GM19099 (cell line): ENCODE data around the gene CALML6.

Experiments used
- POLR2A ChIP-seq: IDR thresholded peaks from 3 replicates; pipeline ENCODE4 v1.6.1; 2011; ENCODE audit warnings: low read depth; ENCODE audit not compliant: insufficient read length; ENCODE audit errors: extremely low read depth

The CALML6 gene

DNA sequence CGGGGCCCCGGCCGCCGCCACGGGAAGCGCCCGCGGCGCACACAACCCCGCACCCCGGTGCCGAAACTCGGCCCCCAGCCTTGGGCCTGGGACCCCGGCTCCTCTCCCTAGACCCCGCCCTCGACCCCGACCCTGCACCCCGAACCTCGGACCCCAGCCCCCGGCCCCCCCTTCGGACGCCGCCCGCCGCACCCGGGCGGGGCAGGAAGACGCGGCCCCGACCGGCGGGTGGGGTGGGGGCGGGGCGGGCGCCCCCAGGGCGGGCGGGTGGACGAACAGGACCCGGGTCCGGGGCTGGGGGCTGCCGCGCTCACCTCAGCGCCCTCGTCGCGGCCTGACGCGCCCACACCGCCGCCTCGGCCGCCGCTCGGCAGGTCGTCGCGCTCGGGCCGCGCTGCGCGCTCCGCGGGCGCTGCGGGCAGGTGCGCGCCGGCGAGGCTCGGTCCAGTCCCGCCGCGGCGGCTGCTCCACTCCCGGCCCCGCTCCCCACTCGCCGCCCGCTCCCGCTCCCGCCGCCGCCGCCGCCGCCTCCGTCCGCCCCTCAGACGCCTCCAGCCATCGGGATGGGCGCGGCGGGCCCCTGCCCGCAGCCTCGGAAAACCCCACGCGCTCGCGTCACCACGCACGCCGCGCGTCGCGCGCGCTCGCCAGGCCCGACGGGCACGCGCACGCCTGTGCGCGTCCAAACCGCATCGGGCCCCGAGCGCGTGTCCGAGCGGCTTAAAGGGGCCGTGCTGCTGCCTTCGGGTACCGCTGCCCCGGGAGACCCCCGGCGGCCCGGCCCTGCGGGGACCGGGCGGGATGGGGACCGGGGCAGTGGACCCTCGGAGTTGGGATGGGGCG lies 24.3 kb upstream of the CALML6 start, which contains the start of gene GNB1:
Gene GNB1, minus strand, starts transcription at position 582 of the 843 bp plus-strand sequence. CDS start 65,634 bp downstream, outside the sequence.
- TF ChIP-seq POLR2A: peak; percentile 82

DNA sequence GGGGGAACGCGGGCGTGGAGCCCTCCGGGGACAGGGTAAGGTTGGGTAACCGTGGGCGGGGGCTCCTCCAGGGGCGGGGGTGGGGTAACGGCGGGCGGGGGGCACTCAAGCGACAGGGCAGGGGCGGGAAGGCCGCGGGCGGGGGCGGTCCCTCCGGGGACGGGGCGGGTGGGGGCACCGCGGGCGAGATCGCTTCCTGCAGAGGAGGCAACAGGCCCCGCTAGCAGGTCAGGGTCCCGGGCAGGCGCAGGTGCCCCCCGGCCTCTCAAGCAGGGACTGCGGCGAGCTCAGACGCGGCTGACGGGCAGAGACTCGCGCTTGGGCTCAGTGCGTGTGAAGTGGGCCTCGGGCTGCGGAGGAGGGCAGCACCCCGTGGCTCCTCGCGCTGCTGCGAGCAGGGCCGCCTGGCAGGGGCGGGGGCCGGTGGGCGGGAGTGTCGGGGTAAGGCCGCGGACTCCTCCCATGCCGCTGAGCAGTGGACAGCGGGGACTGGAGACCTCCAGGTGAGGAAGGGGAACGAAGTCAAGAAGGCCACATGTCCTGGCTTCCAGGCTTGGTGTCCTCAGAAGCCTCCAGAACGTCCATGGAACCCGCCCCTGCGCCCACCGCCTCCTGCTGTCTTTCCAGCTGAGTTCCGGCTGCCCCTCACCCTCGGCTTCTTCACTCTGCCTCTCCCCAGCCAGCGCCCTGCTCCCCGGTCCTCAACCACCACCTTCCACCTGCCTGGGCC lies 23.5 kb upstream of the CALML6 start:
- TF ChIP-seq POLR2A: peak; percentile 20

DNA sequence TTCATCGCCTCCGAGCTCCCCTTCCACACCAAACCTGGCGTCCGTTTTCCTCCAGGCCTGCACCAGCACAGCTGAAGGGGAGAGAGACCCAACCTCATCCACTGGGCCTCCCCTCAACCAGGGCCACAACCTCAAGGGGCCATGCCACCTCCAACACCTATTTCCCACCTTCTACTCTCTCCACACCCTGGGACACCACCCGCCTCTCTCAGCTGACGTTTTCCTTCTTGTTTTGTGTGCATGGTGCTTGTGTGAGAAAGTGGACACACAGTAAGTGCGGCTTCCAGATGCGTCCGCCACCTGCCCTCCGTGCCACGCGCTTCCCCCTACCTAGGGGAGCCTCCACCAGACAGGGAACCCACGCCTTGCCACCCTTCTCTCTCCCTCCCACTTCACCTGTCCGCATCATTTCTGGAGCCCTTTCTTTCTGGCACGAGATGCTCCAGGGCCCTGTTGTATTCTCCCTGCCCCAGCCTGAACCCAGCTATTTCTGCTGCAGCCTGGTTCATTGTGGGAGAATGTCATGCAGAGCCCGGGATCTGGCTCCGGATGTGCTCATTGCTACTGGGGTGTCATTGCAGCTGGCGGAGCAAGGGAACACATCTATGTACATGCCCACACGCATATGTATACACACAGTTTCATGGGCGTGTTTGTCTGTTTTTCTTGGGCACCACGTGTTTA lies 22.8 kb upstream of the CALML6 start:
- TF ChIP-seq POLR2A: no peak

DNA sequence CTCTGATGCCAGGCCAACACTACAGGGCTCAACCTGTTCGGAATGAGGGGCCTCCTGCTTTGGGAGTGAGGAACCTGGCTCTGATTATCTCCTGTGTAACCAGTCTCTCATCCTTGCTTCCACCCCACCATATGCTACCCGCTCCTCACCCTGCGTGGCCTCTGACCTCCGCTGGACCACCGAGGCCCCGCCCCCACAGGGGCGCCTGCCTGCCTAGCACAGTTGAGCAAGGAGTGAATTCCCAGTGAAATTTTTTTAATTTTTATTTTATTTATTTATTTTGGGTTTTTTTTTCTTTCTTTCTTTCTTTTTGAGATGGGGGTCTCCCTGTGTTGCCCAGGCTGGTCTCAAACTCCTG lies 22.3 kb upstream of the CALML6 start:
- TF ChIP-seq POLR2A: no peak

DNA sequence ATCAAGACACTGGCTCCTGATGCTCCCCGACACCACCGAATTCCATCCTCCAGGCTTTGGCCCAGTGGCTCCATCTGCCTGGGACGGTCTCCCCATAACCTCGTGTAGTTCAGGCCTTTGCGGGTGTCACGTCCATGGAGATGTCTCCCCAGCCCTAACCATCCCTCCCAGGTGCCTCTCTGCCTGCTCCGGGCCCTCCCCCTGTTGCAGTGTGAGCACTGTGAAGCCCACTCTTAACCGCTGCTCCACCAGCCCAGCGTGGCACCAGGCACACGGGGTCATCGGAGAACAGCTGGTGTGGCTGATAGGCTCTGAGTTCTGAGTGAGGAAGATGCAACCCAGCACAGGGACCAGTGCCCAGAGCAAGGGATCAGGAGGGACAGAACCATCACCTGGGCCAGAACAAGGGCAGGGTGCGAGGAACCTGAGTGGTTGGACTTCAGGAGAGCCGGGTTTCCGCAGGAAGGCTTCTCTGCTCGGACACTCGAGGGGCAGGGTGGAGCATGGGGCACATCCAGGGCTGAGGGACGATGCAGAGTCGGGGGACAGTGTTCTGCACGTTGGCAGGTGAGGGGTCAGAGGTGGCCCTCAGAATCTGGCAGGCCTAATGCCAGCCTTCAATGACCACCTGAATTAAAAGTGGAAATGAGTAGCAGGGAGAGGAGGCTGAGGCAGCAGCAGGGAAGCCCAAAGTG lies 21.6 kb upstream of the CALML6 start:
- TF ChIP-seq POLR2A: no peak

DNA sequence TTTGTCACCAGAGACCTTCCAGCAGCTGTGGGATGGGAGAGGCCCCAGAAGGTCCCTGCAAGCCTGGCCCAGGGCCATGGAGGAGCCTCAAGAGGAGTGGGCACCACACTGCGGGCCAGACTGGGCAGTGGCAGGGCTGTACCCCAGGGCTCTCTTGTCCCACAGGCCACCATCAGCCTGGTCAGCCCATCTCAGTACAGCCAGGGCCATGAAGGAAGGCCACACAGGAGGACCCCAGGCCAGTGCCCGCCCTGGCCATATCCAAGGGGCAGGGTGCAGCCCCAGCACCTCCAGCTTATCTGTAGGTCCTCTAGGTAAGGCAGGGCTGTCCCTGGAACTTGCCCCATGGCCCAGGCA lies 21.1 kb upstream of the CALML6 start:
- TF ChIP-seq POLR2A: no peak

DNA sequence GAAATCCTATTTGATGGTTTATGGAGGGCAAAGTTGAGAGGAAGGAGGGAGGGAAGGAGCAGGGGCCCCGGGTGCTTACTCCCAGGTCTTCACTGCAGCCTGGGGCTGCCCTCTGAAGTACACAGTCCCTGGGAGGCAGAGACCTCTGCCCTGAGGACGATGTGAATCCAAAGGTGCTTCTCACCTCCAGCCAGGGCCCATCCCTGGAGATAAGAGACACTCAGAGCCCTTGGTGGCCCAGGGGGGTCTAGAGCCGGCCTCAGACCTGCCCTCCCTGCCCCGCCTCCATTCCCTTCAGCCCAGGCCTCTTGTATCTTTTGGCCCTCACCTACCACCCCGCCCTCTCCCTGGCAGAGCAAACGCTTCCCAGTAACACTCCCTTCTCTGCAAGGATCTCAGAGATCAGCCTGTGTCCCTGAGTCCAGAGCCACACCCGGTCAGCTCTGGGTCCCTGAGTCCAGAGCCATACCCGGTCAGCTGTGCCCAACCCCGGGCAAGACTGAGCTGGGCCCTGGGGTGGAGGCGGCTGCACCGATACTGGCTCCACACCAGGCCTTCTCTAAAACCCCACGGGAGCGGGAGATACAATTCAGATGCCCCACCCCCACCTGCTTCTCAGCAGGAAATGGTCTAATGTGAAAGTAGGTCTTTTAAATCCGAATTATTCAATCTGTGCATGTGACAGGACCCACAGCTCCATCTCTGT lies 20.6 kb upstream of the CALML6 start:
- no peak for TF ChIP-seq POLR2A

DNA sequence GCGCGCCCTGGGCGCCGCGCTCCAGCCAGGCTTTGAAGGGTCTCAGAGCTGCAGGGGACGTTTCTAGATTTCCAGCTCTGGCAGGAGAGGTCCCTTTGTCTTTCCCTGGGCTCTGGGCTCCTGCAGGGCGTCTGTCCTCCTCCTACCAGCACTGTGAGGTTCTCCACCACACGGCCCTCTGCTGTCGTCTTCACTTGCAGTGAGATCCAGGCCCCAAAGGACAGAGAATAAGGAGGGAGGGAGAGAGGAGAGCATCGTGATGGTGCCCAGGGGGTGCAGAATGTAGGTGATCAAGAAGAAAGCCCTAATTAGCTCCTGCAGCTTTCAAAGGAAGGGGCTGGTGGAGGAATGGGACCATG lies 20.0 kb upstream of the CALML6 start:
- no peak for TF ChIP-seq POLR2A

DNA sequence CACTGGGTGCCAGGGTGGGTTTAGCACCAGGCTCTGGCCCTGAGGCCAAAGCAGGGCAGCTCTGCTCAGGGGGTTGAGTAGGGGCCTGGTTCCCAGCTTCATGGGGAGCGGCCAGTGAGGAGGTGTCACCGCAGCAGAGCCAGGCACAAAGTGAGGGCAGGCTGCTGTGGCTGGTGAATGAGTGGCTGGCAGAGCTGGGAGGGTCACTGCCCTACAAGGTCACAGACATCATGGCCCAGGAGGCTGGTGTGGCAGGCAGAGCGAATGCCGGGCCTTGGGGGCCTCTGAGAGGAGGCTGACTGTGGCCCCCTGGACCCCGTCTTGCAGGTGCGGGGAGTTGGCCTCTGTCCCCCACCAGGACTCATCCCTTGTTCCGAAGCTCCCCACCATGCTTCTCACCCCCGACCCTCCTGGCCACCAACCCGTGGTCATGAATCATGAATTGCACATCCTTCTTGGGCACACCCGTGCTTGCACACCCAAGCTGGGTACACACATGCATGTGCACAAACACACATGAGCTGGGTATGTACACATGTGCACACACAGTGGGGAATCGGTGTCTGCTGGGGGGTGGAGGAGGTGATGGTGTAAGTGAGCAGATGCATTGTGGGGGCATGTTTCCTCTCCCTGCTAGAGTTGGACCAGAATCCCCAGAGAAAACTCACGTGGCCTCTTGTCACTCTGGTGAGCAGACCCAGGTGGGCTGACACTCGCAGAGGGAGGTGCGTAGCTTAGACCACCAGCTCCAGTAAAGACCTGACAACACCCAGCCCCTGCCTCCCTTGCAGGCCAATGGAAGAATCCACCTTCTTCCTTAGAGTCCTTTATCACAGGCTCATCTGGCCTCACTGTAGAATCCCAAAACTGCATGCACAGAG lies 19.4 kb upstream of the CALML6 start:
- no peak for TF ChIP-seq POLR2A

DNA sequence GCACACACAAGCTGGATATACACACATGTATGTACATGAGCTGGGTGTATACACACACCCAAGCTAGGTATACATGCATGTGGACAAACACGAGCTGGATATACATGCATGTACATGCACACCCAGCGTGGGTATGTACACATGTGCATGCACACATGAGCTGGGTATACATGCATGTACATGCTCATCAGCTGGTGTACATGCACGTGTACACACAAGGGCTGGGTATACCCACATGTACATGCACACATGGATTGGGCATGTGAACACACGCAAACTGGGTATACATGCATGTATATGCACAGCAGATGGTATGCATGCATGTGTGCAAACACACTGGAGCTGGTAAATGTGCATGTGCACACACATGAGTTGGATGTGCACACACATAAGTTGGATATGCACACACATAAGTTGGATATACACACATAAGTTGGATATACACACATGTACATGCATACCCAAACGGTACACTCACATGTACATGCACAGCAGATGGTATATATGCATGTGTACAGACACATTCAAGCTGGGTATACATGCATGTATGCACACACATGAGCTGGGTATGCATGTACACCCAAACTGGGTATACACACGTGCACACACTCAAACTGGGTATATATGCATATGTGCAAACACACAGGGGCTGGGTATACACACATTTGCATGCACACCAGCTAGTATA lies 16.7 kb upstream of the CALML6 start:
- TF ChIP-seq POLR2A: no peak

DNA sequence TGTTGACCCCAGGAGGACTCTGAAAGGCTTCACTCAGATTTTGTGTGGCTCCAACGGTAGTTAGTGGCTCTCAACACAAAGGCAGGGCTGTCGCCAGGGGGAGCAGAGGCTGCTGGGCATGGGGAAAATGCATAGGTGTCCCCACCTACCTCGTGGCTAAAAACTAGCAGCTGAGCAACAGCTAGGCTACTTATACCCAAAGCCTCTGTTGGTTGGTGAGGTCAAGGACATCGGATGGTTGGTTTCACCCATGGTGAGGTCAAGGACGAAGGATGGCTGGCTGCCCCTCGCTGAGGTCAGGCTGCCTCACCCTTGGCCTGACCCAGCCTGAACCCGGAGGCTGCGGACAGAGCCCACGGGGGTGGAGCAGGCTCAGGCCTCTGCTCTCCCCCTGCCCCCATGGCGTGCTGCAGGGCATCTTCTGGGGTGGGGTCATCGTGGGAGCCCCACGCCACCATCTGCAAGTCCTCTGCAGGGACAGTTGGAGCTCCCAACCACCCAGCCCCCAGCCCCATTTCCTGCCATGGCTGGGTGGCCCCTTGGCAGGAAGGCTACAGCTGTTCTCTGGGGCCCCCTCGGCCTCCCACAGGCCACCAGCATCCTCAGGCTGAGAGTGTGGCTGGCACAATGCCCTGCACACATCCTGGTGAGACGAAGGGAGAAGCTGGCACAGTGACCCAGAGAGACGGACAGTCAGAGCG lies 15.6 kb upstream of the CALML6 start:
- no peak for TF ChIP-seq POLR2A

DNA sequence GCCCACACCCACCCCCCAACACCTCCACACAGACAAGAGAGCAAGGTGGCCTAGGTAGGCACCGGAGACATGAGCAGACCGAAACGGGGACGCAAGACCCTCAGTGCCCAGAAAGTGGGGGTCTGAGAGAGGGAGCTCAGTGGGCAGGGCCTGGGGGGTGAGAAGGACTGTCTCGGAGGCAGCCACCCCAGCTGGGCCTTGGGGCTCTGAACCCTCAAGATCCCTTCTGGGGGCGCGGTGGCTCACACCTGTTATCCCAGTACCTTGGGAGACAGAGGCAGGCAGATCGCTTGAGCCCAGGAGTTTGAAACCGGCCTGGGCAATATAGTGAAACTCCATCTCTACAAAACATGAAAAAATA lies 15.1 kb upstream of the CALML6 start:
- no peak for TF ChIP-seq POLR2A
